Measurements from ENCODE around the gene GBP1. TPM values are rescaled to one million over a fixed set of nuclear protein-coding genes. Genes with fewer than 3 reads are reported as not detected.

The GBP1 gene
- total RNA-seq, 1 experiment from 2014 or later: 27.0 TPM

- no TSS peak for BruUV-seq (replicated peaks)
- Mint-ChIP-seq H3K9me3 (ENCODE audit: low read depth, unreplicated experiment) (peaks cover 4% of the 10 kb centered on the region), H3K27ac (ENCODE audit: unreplicated experiment) (no peak overlapping the region), H3K4me3 (ENCODE audit: low read depth, unreplicated experiment) (no peak overlapping the region), H3K36me3 (ENCODE audit: insufficient read depth, unreplicated experiment) (peaks cover 26% of the 10 kb centered on the region), H3K27me3 (ENCODE audit: unreplicated experiment) (no peaks in the 10 kb centered on the region), H3K4me1 (ENCODE audit: low read depth, unreplicated experiment) (peaks cover 9% of the 10 kb centered on the region)
- no peak for TF ChIP-seq CTCF (IDR thresholded peaks at IDR 0.05; ENCODE audit: unreplicated experiment)
- no peak for DNase-seq
- intact Hi-C loops (cut with micrococcal nuclease; ENCODE audit: unreplicated experiment): no loop called here
- CTCF ChIA-PET: no interaction called here
Observed at GRCh38 chr1:89005286-89006151, 59.5 kb downstream of the GBP1 start.

Other genes with a start within 250 kb of the GBP1 start
- 39.3 and 50.0 TPM in 2 replicates for gene GTF2B, start 173.6 kb downstream of the GBP1 start, total RNA-seq (2022)
- 23.1 and 23.6 TPM in 2 replicates for gene KYAT3, start 72.6 kb downstream of the GBP1 start, total RNA-seq (2022)
- 38.9 and 42.9 TPM in 2 replicates for gene RBMXL1, start 72.6 kb downstream of the GBP1 start, total RNA-seq (2022)
- 60.0 and 95.4 TPM in 2 replicates for gene GBP3, start 42.3 kb downstream of the GBP1 start, total RNA-seq (2022)
- 29.7 and 37.8 TPM in 2 replicates for gene GBP2, start 60.9 kb upstream of the GBP1 start, total RNA-seq (2022)
- gene GBP7, start 110.8 kb upstream of the GBP1 start, total RNA-seq (2022): 0.19 and 0.24 TPM in 2 replicates
- gene GBP4, start 133.7 kb upstream of the GBP1 start, total RNA-seq (2022): 10.3 and 26.6 TPM in 2 replicates
- 0.54 TPM in 1 of 2 replicates, not detected in the other for gene GBP5, start 207.7 kb upstream of the GBP1 start, total RNA-seq (2022)

Data from Calu3 (cell line).